Measurements from ENCODE around the gene AP5S1.

AP5S1 gene

GRCh38 chr20:3794701-3795420 lies 25.5 kb upstream of the AP5S1 start:
- no peak overlapping the region for H3K4me3 ChIP-seq (ENCODE audit: low read length)
- no peak for TF ChIP-seq CTCF (IDR thresholded peaks at IDR 0.05; ENCODE audit: insufficient read depth, low read depth, low read length, missing control alignments)

GRCh38 chr20:3795511-3796468 lies 24.6 kb upstream of the AP5S1 start, which contains the start of gene CDC25B:
CDC25B (plus strand) TSS chr20:3796310; CDS start chr20:3796532, 222 bp downstream.
- peak; percentile 88 for DNase-seq (ENCODE audit: low read depth)
- TF ChIP-seq CTCF (IDR thresholded peaks at IDR 0.05; ENCODE audit: insufficient read depth, low read depth, low read length, missing control alignments): peak; percentile 34
- peak within 1 kb of the TSS; percentile 66 for H3K4me3 ChIP-seq (ENCODE audit: low read length)

More at GRCh38 chr20:3794701-3795420, 25.5 kb upstream of the AP5S1 start:
- DNase-seq (ENCODE audit: low read depth): no peak

- H3K4me3 ChIP-seq (ENCODE audit: low read length): peak overlapping the region; percentile 66
- no peak for TF ChIP-seq CTCF (IDR thresholded peaks at IDR 0.05; ENCODE audit: insufficient read depth, low read depth, low read length, missing control alignments)
- no peak for DNase-seq (ENCODE audit: low read depth)
Measured at GRCh38 chr20:3796477-3797225, 23.7 kb upstream of the AP5S1 start.

- DNase-seq (ENCODE audit: low read depth): no peak
- peak overlapping the region; percentile 66 for H3K4me3 ChIP-seq (ENCODE audit: low read length)
- no peak for TF ChIP-seq CTCF (IDR thresholded peaks at IDR 0.05; ENCODE audit: insufficient read depth, low read depth, low read length, missing control alignments)
Measured at GRCh38 chr20:3797226-3797545, 23.2 kb upstream of the AP5S1 start.

- DNase-seq (ENCODE audit: low read depth): peak; percentile 61
- TF ChIP-seq CTCF (IDR thresholded peaks at IDR 0.05; ENCODE audit: insufficient read depth, low read depth, low read length, missing control alignments): no peak
- H3K4me3 ChIP-seq (ENCODE audit: low read length): peak overlapping the region; percentile 66
Measured at GRCh38 chr20:3797592-3798372, 22.6 kb upstream of the AP5S1 start.

GRCh38 chr20:3798373-3798768 lies 22.0 kb upstream of the AP5S1 start:
- no peak for TF ChIP-seq CTCF (IDR thresholded peaks at IDR 0.05; ENCODE audit: insufficient read depth, low read depth, low read length, missing control alignments)
- DNase-seq (ENCODE audit: low read depth): no peak
- H3K4me3 ChIP-seq (ENCODE audit: low read length): no peak overlapping the region

All from epithelial cell of esophagus (primary cell).